RPMI8226 (cell line): ENCODE measurements around the gene MSL1.

Experiments
- DNase-seq: peaks from one replicate; pipeline ENCODE4 v3.0.0-alpha.2; 2015

MSL1 gene

DNA sequence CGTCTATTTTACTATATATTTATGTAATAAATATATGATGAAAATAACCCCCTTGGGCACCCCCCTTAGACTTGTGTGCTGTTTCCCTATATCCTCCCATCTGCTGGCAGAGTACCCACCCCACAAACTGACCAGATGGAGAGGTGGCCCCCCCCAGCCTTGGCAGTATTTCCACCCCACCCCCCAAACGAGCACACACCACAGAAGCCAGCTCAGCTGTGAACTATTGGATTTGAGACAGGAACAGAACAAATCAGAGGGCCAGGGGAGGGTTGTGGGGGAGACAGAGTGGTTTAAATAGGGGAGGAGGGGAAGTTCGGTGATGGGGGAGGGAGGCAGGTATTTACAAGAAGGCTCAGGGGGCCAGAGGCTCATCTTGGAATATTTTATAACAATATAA is 29.2 kb upstream of the MSL1 start:
- DNase-seq: no peak

DNA sequence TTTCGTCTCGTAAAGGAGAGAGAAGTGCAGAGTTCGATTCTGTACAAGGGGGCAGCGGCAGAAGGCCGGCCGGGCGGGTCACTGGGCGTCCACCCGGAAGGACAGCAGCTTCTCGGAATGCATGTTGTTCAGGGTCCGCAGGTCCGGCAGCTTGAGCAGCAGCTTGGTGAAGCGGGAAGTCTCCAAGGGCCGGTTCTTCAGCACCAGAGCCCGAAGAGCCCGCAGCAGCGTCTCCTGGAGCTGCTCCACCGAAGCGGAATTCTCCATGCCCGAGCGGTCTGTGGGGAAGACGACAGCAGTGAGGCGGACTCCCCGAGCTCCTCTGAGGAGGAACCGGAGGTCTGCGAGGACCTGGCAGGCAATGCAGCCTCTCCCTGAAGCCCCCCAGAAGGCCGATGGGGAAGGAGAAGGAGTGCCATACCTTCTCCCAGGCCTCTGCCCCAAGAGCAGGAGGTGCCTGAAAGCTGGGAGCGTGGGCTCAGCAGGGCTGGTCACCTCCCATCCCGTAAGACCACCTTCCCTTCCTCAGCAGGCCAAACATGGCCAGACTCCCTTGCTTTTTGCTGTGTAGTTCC is 28.7 kb upstream of the MSL1 start:
- DNase-seq: no peak

DNA sequence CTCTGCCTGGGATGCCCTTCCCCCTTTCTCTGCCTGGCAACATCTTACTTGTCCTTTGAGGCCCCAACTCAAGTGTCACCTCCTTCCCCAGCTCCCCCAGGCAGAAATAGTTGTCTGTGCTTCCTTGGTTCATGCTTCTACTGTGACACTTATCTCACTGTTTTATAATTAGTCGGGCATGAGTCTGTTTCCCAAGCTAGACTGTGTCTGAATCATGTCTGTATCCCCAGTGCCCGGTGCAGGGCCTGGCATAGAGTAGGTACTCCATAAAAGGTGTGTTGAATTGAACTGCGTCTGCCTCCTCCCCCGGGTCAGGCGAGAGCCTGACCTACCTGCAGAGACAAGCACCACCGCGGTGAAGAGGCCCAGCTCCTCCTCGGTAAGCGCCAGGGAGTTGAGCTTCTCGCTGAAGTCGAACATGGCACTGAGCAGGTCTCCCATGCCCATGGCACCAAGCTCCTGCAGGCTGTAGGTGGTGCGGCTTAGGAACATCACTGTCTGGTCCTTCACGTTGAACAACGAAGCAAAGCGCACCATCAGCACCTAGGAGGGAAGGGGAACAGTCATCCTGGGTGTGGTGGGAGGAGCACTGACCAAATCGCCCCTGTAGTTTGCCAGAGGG is 28.1 kb upstream of the MSL1 start:
- DNase-seq: no peak

DNA sequence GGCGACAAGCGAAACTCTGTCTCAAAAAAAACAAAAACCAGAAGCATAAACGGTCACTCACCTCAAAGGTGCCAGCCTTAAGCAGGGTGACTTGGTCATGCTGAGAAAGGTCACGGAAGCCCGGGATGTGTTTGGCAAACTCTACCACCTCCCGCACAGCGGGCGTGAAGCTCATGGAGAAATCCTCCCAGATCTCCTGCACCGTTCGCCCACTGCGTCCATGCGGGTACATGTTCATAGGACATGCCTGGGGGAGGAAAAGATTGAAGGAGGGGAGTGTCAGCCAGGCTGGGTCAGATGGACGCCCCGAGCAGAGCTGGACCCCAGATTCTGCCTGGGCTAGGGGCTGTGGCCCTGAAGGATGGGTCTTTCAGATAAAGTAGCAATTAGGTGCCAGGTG is 26.9 kb upstream of the MSL1 start:
- no peak for DNase-seq

DNA sequence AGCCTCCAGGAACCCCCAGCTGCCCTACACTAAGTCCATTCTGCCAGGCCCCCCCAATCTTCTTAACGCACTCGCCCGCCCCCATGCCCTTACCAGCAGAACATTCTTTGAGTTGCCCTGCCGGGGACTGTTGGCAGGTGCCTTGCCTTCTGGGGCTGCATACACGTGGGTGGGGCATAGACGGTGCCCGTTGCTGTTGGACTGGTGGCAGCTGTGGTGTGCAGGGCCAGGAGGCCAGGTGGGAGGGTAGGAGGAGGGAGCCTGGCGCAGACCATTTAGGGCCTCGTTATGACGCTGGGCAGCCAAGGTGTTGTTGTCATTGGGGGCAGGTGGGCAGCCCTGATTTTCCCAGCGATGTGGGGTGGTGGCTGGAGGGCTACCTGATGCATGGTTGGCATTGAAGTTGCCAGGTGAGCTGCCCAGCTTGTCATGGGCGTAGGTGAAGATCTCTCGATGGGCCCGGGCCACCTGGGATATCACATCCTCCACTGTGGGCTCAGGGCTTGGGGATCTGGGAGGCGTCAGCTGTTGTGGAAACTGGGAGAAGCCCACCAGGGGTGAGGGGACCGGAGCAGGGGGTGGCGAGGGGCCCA is 26.3 kb upstream of the MSL1 start:
- DNase-seq: no peak

DNA sequence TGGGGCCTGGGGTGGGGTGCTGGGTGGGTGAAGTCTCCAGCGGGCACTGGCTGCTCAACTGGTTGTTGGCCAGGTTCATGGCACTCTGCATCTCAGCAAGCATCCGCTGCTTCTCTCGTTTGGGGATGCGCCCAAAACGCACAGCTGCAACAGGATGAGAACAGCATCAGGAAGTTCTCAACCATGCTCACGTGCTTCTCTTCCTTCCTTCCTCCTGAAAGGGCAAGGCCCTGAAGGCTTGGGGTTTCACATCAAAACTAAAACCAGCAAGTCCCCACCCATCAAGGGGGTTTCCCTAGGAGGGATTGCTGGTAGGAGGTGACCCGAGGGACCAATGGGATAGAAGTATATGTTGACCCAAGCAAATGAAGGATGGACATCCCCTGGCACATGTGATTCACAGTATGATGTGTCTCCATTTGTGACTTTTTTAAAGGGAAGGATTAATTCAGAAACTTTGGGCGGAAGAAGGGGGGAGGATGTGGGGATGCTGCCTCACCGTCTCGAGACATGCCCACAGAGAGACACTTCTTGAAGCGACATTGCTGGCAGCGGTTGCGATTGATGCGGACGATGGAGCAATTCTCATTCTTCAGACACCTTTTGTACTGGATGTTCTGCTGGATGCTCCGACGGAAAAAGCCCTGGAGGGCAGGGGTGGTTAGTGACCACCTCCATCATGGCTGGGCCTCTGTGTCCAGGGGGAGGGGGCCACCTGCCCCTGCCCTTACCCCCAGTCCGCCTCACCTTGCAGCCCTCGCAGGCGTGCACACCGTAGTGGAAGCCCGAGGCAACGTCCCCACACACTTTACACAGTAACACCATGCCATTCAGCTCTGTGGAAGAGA is 25.6 kb upstream of the MSL1 start:
- DNase-seq: no peak

DNA sequence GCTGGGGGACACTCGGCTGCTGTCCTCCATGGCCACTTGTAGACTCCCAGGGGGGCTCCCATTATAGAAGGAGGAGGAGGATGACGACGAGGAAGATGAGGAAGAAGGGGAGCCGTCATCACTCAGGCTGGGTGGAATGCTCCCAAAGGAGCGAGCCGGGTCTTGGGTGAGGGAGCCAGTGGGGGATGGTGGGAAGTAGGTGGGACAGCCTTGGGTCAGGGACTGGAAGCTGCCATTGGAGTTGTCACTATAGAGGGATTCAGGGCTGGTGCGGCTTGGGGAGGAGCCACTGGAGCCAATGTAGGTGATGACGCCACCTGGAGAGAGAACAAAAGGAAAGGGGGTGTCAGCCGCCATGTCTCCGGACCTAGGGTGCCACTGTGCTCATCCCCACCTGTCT is 24.7 kb upstream of the MSL1 start:
- no peak for DNase-seq

DNA sequence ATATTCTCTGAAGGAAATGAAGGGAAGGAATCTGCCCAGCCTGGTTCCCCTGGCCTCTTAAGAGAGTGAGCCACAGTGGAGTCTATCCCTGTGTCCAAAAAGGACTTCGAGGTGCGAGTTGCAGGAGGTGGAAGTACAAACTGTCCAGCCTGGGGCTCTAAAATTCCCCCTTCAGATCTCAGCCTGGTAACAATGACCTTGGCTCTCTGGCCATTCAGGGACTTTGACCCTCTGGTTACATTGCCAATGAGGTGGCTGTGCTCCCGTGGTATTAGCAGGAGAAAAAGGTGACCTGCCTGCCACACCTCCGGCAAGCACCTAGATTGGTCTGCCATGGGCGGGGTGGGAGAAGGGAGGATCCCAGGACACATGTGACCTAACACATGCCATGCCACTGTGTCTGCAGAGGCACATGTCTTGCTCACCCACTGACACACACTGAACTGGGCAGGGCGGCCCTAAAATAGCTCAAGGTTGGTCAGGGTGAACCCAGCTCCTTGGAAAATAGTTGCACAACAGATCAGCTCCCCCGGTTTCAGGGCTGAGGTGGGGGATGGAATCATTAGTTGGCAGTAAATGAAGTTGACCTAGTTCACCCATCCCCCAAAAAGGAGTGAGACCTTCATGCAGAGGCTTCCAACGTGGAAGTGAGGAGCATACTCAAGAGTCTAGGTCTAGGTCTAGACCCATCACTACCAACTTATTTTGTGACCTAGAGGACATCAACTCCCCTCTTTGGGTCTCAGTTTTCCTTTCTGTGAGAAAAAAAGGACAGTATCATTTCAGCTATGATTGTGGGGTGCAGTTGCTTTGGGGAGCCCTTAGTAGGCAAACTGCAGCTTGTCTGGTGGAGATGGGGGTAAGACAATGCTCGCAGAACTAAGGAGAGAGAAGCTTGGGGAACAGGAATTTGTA is 23.6 kb upstream of the MSL1 start:
- peak; percentile 74 for DNase-seq

DNA sequence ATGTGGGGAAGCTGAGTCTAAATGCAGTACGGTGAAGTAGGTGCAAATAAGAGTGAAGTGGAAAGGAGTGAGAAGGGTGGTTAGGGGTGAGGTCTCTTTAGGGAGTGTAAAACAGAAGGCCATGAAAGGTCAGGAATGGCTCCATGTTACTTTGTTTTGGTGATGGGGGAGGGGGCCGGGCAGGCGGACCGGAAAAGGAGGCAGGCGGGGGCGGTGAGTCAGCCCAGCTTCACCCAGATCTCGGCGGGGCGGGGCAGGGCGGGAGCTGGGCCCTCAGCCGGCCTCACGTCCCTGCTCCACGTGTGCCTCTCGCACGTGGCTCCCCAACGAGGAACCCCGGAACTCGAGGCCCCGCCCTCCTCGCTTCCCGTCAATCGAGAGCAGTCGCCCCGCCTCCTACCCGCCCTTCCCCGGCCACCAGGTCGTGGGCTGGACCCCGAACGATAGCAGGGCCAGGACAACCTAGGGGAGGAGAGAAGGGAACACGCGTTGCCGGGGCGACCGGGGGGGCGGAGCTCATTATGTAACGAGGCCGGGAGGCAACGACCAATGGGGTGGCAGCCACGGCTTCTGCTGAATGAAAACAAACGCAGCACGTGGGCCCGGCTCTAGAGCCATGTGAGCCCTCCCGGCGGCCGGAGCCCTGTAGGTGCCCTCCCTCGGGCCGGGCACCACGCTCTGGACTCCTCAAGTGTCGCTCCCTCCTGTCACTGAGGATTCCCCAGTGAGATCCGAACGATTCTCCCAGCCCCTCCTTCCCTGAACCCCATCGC is 22.7 kb upstream of the MSL1 start:
- DNase-seq: peak; percentile 100

DNA sequence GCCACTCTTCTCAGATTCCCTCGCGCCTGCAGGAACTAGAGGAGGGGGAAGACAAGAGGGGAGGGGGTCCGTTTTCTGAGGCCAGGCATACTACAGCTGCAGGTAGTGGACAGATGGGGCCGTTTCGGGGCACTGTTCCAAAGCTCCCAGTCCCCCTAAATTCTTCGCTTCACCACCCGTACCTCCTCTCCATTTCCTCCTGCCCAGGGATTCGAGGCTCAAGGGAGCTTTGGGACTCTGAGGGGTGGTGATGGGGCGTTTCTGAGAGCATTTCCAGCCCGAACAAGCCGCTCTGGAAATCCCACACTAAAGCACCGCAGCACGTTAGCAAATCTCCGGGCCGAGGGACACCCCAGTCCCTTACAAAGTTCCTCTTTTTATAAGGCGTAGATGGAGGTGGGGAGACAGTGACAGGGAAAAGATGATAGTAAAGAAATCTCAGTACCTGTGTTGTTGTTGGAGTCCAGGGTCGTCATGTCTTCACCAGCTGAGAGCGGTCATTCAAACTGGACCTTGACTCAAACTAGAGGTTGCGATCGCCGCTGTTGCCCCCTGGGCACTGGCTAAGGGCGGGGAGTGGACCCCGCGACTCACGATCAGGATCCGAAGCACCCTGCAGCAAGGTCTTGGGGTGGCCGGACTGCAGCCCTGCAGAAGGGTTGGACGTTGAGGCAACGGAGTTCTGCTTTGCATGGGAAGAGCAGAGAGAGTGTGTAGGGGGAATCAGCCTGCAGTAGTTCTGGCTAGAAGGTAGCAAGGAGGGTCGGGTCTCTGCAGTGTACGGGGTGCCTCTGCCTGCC is 22.0 kb upstream of the MSL1 start:
- peak; percentile 35 for DNase-seq

DNA sequence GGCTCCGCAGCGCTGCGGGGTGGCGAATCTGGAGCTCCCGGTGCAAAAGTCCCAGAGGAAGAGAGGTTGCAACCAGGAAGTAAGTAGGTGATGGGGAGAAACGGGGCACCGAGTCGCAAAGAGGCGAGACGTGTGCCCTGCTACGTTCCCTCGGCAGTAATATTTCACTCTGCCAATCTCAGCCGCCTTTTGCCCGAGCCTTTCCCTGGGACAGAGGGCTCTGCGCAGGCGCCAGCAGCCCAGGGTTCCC is 21.4 kb upstream of the MSL1 start, which contains the start of gene NR1D1:
TSS of gene NR1D1 (minus strand) at position 171 of the 250 bp plus-strand sequence. CDS start 495 bp downstream, outside the sequence.
- DNase-seq: no peak

DNA sequence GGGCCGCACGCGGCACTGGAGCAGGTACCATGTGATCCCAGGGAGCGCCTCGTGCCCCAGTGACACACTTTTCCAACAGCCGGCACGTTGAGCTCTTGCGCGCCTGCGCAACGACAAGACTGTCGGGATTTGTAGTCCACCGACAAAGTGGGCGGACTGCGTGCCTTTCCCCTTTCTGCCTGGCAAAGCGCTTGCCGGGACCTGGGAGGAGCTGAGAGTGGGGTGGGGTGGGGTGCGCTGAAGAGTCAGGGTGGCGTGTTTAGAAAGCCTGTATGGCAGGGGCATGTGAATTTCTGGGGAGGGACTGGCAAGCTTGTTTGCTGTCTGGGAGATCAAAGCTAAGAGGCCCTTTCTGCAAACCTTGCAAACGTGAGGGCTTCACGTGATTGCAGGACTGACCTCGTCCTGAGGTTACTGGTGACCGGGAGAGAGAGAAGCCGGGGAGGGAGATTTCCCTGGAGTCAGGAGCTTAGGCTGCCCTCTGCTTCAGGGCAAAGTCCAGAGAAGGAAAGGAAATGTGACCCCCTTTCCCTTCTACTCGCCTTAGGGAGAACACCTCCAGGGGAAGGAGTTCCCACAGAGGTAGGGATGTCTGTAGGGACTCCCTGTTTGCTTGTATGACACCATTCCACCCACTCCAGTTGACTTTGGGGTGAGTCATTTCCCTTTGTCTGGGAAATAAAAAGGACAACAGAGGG is 21.0 kb upstream of the MSL1 start:
- DNase-seq: peak; percentile 97

DNA sequence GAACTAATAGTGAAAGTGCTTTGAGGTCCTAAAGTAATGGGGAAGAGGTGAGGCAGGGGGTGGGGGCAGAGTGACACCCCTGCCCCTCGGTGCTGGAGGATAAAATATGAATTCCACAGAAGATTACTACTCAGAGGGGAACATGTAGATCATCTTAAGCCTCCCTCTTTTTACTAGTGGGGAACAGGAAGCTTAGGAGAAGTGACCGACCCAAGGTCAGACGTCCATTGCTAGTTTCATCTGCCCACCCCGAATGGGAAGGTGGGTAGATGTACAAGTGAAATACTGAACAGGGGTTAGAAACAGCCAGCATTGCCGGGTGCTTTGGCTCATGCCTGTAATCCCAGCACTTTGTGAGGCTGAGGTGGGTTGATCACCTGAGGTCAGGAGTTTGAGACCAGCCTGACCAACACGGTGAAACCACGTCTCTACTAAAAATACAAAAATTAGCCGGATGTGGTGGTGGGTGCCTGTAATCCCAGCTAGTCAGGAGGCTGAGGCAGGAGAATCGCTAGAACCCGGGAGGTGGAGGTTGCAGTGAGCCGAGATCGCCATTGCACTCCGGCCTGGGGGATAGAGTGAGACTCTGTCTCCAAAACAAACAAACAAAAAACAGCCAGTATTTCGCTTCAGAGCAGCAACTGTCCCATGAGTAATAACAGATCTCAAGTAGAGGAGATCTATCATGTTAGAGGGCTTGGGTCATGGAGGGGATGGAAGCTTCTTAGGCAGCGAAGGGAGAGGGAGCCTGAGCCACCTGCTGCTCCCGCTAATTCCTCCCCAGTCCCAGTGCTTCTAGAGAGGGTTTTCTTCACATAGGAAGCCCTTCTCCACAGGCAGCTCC is 20.2 kb upstream of the MSL1 start:
- DNase-seq: no peak

DNA sequence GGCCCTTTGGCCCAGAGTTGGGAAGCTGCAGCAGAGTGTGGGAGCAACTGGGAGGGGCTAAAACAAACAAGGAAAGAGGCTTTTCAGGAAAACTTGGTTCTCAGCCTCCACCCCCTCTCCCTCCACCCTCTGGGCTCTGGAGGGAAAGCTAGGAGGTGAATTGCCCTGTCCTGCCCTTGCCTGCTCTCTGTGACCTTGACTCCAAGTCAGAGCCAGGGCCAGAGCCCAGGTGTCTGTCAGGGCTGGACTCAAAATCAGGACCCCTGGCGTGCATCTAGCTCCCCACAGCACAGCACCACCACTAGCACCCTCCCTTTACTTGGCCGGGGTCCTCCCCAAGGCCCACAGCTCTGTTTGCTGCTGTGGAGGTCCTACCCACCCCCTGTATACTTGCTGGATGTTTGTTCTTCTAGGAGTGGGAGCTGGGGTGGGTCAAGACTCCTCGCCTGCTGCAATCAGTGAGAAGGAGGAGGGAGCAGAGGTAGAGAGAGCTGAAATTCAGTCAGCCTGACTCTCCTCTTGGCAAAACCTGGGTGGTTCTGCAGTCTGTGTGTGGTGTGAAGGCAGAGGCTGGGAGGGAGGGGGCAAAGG is 18.6 kb upstream of the MSL1 start:
- DNase-seq: no peak

DNA sequence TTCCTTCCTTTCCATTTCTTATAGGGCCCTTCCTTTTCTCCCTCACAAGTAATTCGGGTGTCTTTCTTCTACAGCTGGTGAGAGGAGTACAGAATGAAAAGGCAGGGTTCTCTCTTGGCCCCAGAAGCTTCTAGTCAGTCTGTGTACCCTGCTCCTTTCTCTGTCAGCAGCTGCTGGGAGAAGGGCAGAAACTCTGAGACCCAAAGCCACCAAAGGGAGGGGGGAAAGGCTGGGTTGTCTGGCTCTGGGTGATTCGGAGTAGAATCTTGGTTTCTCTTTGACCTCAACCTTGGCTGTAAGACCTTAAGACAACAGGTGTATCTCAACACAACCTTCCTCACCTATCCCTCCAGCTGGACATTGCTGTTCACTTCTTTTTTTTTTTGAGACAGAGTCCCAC is 18.1 kb upstream of the MSL1 start:
- DNase-seq: peak; percentile 78

DNA sequence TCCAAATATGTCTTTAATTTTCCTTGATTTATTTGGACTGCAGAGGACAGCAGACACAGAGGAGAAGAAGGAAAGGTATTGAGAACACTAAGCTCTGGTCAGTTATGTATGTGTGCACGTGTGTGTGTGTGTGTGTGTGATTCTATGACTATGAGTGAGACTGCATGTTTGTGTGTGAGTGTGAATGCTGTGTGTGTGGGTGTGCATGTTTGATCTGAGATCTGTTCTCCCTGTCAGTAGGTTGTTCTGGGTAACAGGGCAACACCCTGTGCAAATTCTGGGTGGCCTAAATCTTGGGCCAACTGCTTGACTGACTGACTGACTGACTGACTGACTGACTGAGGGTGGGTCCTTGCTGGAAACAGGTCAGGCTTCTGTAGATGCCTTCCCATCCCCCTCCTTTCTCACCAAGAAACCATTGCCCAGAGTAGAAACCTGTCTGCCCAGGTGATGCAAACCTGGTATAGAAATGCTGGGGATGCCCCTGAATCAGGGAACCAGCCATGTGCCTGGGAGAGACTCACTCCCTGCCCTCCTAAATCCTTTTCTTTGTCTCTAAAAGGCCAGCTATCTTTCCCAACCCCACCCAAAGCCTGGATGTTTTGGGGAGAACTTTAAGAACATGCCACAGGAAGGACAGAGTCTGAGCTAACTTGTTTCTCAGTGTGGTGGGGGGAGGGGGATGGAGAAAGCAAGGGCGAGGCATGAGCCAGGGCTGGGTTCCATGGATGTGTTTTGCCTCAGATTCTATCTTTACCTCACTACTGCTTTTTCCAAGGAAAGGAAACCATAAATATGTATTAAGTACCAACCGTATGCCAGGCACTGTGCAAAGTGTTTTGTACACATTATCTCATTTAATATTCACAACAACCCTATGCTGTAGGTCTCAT is 16.9 kb upstream of the MSL1 start:
- DNase-seq: no peak

DNA sequence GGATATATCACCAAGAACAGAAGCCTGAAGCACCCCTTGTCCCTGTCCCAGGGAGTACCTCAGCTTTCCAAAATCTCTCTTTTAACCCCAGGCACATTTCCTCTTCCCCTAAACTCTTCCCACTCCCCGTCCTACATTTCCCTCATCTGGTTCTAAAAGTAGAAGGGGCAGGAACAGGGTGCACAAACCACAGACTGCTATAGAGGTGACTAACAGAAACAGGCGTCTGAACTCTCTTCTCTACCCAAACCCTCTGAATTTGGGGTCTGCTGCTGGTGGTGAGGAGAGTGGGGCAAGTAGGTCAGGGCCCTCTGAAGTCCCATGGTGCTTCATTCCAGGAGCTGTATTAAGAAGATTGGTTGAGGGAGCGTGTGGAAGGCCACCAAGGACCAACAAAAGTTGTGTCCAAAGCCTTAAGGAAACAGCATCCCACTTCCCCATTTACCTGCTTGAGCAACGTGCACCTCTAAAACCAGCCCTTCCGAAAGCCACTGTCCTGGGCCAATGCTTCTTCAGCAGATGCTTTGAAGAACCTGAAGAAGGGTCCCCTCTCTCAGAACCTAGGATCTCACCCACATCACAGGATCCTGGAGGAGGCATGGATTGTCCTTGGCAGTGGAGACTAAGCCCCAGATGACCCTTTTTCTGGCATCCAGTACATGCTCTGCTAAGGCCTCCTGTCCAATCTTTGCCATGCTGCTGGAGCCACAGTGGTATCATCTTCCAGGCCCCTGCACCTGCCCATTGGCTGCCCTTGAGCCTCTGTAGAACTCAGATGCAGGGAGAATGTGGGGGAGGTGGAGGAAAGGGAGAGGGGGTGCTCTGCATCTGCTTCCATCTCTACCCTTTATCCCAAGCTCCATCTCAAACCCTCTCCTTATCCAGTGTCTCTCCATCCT is 15.7 kb upstream of the MSL1 start:
- peak; percentile 27 for DNase-seq
